ENCODE measurements around the gene P3H2.
"Not testable (repeated sequence)": the region's sequence is repeated elsewhere in the genome, so short reads cannot be mapped to it uniquely, and the experiment has no call there.

Gene P3H2

DNA sequence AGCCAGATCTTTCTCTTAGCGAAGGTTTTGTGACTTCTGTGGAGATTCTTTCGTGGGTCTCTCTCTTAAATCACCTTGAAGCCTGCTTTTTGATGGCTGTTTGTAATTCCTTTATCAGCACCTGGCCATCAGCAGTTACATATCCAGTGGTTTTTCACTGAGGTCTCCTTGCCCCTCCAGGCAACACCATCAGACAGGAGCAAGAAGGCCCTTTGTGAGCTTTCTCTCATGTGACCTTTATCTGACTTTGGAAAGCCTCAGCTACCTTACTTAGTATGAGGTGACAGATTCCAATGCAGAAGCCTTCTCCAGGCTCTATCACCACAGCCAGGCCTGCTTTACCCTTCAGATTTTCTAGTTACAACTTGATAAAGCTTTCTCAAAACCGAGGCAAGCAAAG, 30.0 kb upstream of the P3H2 start:
- WGBS, 2 experiments (ENCODE audit: insufficient coverage in 2 of 2) = 20 to 26% methylated on average over 1 to 2 of the region's 3 CpGs
- H3K4me3 ChIP-seq (ENCODE audit: extremely low read depth, insufficient read depth, low read length, poor library complexity, severe bottlenecking) = no peak overlapping the region
- H3K9me3 ChIP-seq (ENCODE audit: control insufficient read depth, low read length) = no peaks in the 10 kb centered on the region
- H3K27ac ChIP-seq (ENCODE audit: low read depth, low read length, severe bottlenecking) = no peak overlapping the region
- no peaks in the 10 kb centered on the region for H3K36me3 ChIP-seq (ENCODE audit: control insufficient read depth, insufficient read depth, low read length)
- peaks cover 2% of the 10 kb centered on the region for H3K4me1 ChIP-seq (ENCODE audit: control insufficient read depth, insufficient read depth, low read length, poor library complexity, severe bottlenecking)

DNA sequence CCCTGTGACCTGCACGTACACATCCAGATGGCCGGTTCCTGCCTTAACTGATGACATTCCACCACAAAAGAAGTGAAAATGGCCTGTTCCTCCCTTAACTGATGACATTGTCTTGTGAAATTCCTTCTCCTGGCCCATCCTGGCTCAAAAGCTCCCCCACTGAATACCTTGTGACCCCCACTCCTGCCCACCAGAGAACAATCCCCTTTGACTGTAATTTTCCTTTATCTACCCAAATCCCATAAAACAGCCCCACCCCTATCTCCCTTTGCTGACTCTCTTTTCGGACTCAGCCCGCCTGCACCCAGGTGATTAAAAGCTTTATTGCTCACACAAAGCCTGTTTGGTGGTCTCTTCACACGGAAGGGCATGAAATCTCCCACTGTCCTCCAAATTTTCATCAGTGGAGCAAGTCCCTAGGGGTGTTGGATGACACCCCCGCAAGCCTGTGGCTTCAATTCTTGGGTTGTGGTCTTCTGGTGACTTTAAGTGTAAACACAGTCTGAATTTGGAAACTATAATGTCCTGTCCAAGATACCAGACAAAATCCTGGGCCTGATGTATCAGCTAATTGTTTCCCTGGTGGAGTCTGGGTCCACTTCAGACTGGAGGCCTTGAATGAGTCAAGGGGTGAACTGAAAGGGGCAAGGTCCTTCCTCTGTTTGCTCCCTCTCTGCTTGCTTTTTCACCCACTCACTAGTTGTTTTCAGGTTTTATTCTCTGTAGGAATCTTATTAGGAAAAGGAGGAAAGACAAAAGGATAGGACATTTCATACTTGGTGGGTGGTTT, 29.3 kb upstream of the P3H2 start:
- not testable (repeated sequence) for H3K36me3 ChIP-seq (ENCODE audit: control insufficient read depth, insufficient read depth, low read length); H3K4me3 ChIP-seq (ENCODE audit: extremely low read depth, insufficient read depth, low read length, poor library complexity, severe bottlenecking); H3K27ac ChIP-seq (ENCODE audit: low read depth, low read length, severe bottlenecking); H3K4me1 ChIP-seq (ENCODE audit: control insufficient read depth, insufficient read depth, low read length, poor library complexity, severe bottlenecking); H3K9me3 ChIP-seq (ENCODE audit: control insufficient read depth, low read length)
- WGBS, 2 experiments (ENCODE audit: insufficient coverage in 2 of 2) = 58 to 73% methylated on average over 3 to 5 of the region's 6 CpGs

DNA sequence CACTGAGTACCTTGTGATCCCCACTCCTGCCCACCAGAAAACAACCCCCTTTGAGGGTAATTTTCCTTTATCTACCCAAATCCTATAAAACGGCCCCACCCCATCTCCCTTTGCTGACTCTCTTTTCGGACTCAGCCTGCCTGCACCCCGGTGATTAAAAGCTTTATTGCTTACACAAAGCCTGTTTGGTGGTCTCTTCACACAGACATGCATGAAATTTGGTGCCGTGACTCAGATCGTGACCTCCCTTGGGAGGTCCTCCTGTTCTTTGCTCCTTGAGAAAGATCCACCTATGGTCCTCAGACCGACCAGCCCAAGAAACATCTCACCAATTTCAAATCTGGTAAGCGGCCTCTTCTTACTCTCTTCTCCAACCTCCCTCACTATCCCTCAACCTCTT, 24.1 kb upstream of the P3H2 start:
- not testable (repeated sequence) for H3K4me3 ChIP-seq (ENCODE audit: extremely low read depth, insufficient read depth, low read length, poor library complexity, severe bottlenecking); H3K27ac ChIP-seq (ENCODE audit: low read depth, low read length, severe bottlenecking); H3K4me1 ChIP-seq (ENCODE audit: control insufficient read depth, insufficient read depth, low read length, poor library complexity, severe bottlenecking); H3K36me3 ChIP-seq (ENCODE audit: control insufficient read depth, insufficient read depth, low read length); H3K9me3 ChIP-seq (ENCODE audit: control insufficient read depth, low read length)
- WGBS, 2 experiments (ENCODE audit: insufficient coverage in 2 of 2) = 84 to 94% methylated on average over 7 of the region's 7 CpGs

DNA sequence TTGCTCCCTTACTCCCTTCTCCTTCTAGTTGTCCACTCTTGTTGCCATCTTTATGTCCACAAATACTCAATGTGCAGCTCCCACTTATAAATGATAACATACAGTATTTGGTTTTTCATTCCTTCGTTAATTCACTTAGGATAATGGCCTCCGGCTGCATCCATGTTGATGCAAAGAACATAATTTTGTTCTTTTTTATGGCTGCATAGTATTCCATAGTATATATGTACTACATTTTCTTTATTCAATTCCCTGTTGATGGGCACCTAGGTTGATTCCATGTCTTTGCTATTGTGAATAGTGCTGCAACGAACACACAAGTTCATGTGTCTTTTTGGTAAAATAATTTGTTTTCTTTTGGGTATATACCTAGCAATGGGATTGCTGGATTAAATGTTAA, 21.3 kb upstream of the P3H2 start:
- H3K4me3 ChIP-seq (ENCODE audit: extremely low read depth, insufficient read depth, low read length, poor library complexity, severe bottlenecking) = no peak overlapping the region
- no peaks in the 10 kb centered on the region for H3K9me3 ChIP-seq (ENCODE audit: control insufficient read depth, low read length)
- no peak overlapping the region for H3K27ac ChIP-seq (ENCODE audit: low read depth, low read length, severe bottlenecking)
- no CpG with 5 or more reads among the region's 3 CpGs for WGBS, 2 experiments (ENCODE audit: insufficient coverage in 2 of 2)
- H3K4me1 ChIP-seq (ENCODE audit: control insufficient read depth, insufficient read depth, low read length, poor library complexity, severe bottlenecking) = no peaks in the 10 kb centered on the region
- H3K36me3 ChIP-seq (ENCODE audit: control insufficient read depth, insufficient read depth, low read length) = no peaks in the 10 kb centered on the region

DNA sequence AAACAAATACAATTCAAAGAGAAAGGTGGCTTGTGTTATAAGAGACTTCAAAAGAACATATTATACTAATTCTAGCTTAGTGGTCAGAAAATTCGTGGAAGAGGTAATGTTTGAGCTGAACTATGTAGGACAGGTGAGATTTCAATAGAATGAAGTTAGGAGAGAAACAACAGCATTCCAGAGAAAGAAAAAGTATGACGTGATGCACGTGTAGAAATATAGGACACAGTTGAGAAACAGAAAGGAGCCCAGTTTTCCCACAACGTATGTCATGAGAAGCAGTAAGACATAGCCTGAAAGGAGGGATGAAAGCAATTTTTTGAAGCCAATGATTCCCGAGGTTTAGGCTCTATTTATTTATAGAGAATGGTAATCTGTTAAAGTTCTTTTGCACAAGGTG, 18.7 kb upstream of the P3H2 start:
- Histone ChIP-seq H3K4me1 (ENCODE audit: control insufficient read depth, insufficient read depth, low read length, poor library complexity, severe bottlenecking) (no peaks in the 10 kb centered on the region), H3K9me3 (ENCODE audit: control insufficient read depth, low read length) (no peaks in the 10 kb centered on the region), H3K36me3 (ENCODE audit: control insufficient read depth, insufficient read depth, low read length) (no peaks in the 10 kb centered on the region), H3K27ac (ENCODE audit: low read depth, low read length, severe bottlenecking) (no peak overlapping the region), H3K4me3 (ENCODE audit: extremely low read depth, insufficient read depth, low read length, poor library complexity, severe bottlenecking) (no peak overlapping the region)
- 81 to 88% methylated on average over 4 of the region's 5 CpGs for WGBS, 2 experiments (ENCODE audit: insufficient coverage in 2 of 2)

DNA sequence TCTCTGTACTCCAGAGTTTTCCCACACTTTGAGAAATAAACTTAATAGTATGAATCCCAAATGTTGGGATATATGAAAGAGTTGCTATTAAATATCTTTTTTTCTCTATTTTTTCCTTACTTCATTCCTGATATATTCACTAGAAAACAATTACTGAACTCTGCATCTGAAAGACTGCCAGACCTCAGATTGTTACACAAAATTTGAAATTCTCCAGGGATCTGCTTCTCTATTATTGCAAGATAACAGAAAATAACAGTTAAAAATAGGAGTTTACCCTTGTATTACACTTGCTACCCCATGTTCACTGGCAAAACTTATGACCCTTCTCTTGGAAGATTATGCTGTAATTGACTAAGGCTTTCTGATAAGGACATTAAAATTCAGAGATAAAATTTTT, 11.7 kb upstream of the P3H2 start:
- Histone ChIP-seq H3K9me3 (ENCODE audit: control insufficient read depth, low read length) (no peaks in the 10 kb centered on the region), H3K27ac (ENCODE audit: low read depth, low read length, severe bottlenecking) (no peak overlapping the region), H3K4me1 (ENCODE audit: control insufficient read depth, insufficient read depth, low read length, poor library complexity, severe bottlenecking) (peaks cover 4% of the 10 kb centered on the region), H3K4me3 (ENCODE audit: extremely low read depth, insufficient read depth, low read length, poor library complexity, severe bottlenecking) (no peak overlapping the region), H3K36me3 (ENCODE audit: control insufficient read depth, insufficient read depth, low read length) (no peaks in the 10 kb centered on the region)

DNA sequence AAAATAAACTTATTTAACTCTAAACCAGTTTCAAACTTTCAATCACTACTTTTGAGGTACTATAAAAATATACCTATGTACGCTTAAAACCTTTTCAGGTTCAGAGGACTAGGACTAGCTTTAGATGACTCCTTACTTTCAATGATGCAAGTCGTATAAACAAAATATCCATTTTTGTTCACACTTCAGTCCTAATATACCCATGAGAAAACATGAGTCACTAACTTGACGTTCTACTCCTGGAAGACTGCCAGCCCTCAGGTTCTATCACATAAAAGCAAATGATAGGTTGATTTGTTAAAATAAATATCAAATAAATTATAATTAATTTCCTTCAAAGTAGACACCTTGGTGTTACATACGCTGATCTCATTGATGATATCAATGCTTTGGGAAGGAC, 10.6 kb upstream of the P3H2 start:
- H3K27ac ChIP-seq (ENCODE audit: low read depth, low read length, severe bottlenecking) = no peak overlapping the region
- no peaks in the 10 kb centered on the region for H3K9me3 ChIP-seq (ENCODE audit: control insufficient read depth, low read length)
- 50 to 100% methylated on average over 1 to 2 of the region's 4 CpGs for WGBS, 2 experiments (ENCODE audit: insufficient coverage in 2 of 2)
- H3K36me3 ChIP-seq (ENCODE audit: control insufficient read depth, insufficient read depth, low read length) = no peaks in the 10 kb centered on the region
- H3K4me1 ChIP-seq (ENCODE audit: control insufficient read depth, insufficient read depth, low read length, poor library complexity, severe bottlenecking) = peaks cover 4% of the 10 kb centered on the region
- no peak overlapping the region for H3K4me3 ChIP-seq (ENCODE audit: extremely low read depth, insufficient read depth, low read length, poor library complexity, severe bottlenecking)

DNA sequence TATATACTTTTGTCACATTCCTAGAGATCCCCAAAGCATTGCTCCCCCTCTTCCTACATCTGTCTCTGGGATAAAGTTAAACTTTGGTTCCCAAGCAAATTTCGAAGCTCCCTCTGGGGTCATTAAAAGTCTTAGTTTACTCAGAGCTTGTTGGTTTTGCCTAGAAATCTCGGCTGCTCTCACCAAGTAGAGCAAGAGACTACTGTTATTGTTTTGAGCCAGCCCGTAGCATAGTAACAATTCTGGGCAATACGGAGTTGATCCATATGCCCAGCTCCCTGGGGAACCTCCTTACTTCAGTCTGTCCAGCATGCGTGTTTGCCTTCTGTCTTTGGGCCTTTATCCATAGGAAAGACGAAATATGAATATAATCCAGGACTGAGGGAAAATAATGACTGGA, 10.0 kb upstream of the P3H2 start:
- Histone ChIP-seq H3K4me3 (ENCODE audit: extremely low read depth, insufficient read depth, low read length, poor library complexity, severe bottlenecking) (no peak overlapping the region), H3K27ac (ENCODE audit: low read depth, low read length, severe bottlenecking) (no peak overlapping the region), H3K4me1 (ENCODE audit: control insufficient read depth, insufficient read depth, low read length, poor library complexity, severe bottlenecking) (peaks cover 4% of the 10 kb centered on the region), H3K9me3 (ENCODE audit: control insufficient read depth, low read length) (no peaks in the 10 kb centered on the region), H3K36me3 (ENCODE audit: control insufficient read depth, insufficient read depth, low read length) (no peaks in the 10 kb centered on the region)
- 91 to 95% methylated on average over 4 to 5 of the region's 6 CpGs for WGBS, 2 experiments (ENCODE audit: insufficient coverage in 2 of 2)

DNA sequence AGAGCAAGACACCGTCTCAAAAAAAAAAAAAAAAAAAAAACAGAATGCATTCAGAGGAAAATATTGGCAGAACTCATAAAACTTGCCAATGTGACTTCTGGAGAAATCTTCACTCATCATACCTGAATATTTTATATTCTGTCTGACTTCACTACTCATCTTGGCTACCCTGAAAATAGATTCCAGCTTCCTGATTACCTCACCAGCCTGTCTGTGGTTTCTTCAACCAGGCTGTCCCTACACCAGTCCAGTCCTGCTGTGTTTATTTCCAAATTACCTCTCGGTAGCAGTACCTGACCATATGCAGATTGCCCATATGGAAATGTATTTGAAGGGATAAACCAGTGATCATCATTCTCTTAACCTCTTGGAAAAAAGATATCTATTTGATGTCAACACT, 9.3 kb upstream of the P3H2 start:
- no peak overlapping the region for H3K4me3 ChIP-seq (ENCODE audit: extremely low read depth, insufficient read depth, low read length, poor library complexity, severe bottlenecking)
- no peaks in the 10 kb centered on the region for H3K36me3 ChIP-seq (ENCODE audit: control insufficient read depth, insufficient read depth, low read length)
- no peak overlapping the region for H3K27ac ChIP-seq (ENCODE audit: low read depth, low read length, severe bottlenecking)
- no CpG with 5 or more reads among the region's 2 CpGs for WGBS, 2 experiments (ENCODE audit: insufficient coverage in 2 of 2)
- H3K9me3 ChIP-seq (ENCODE audit: control insufficient read depth, low read length) = no peaks in the 10 kb centered on the region
- peaks cover 4% of the 10 kb centered on the region for H3K4me1 ChIP-seq (ENCODE audit: control insufficient read depth, insufficient read depth, low read length, poor library complexity, severe bottlenecking)

DNA sequence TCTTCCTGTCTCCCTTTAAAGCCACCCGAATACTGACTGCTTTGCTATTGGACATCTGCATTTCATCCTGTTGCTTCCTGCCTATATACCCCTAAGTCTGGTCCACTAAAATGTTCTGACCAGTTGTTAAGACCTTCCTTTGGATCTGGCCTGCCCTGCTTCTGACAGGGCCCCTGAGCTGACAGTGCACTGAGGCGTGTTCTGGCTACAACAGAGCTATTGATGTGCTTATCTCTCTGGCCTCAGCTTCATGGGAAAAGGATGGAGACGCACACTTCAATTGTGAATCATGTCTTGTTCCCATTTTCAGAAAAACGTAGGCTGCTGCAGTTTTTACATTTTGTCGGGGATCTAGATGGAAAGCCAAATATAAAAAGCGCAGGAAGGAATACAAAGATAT, 7.1 kb upstream of the P3H2 start:
- Histone ChIP-seq H3K4me3 (ENCODE audit: extremely low read depth, insufficient read depth, low read length, poor library complexity, severe bottlenecking) (no peak overlapping the region), H3K9me3 (ENCODE audit: control insufficient read depth, low read length) (no peaks in the 10 kb centered on the region), H3K4me1 (ENCODE audit: control insufficient read depth, insufficient read depth, low read length, poor library complexity, severe bottlenecking) (peaks cover 4% of the 10 kb centered on the region), H3K36me3 (ENCODE audit: control insufficient read depth, insufficient read depth, low read length) (no peaks in the 10 kb centered on the region), H3K27ac (ENCODE audit: low read depth, low read length, severe bottlenecking) (peak overlapping the region; percentile 31)
- 84 to 89% methylated on average over 4 to 5 of the region's 6 CpGs for WGBS, 2 experiments (ENCODE audit: insufficient coverage in 2 of 2)

DNA sequence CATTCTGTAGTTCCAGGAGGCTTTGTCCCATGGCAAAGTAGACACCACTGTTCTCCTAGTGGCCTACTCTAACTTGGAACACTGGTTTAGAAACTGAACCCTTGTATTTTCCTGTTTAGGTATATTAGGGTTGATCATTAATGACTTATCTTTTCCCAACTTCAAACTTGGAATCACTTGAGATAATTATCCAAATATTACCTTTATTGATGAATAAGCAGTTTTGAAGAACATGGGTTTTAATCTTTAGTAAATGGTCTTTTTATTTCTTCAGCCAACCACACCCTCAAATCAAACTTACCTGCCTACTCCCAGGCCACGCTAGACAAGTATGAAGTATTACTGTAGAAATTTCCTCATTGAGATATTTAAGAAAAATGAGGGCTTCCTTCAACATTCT, 6.5 kb upstream of the P3H2 start:
- H3K9me3 ChIP-seq (ENCODE audit: control insufficient read depth, low read length) = no peaks in the 10 kb centered on the region
- peaks cover 7% of the 10 kb centered on the region for H3K4me1 ChIP-seq (ENCODE audit: control insufficient read depth, insufficient read depth, low read length, poor library complexity, severe bottlenecking)
- H3K4me3 ChIP-seq (ENCODE audit: extremely low read depth, insufficient read depth, low read length, poor library complexity, severe bottlenecking) = no peak overlapping the region
- no peak overlapping the region for H3K27ac ChIP-seq (ENCODE audit: low read depth, low read length, severe bottlenecking)
- WGBS, 2 experiments (ENCODE audit: insufficient coverage in 2 of 2) = no CpG with 5 or more reads among the region's 1 CpG
- H3K36me3 ChIP-seq (ENCODE audit: control insufficient read depth, insufficient read depth, low read length) = no peaks in the 10 kb centered on the region

All from mesodermal cell (in vitro differentiated cells).